Mucosa of descending colon (tissue), 3 donors: Measurements from ENCODE around the gene SUSD3. TPM values are rescaled to one million over a fixed set of nuclear protein-coding genes. Genes with fewer than 3 reads are reported as not detected.

Experiments used
- ATAC-seq: fragments of 200-7000 bp; cut with Tn5 transposase; one replicate; pipeline ENCODE4 v1.9.1; 2020; ENCODE audit warnings: mild to moderate bottlenecking, moderate library complexity
- DNase-seq, 3 donors: peaks; one replicate each; pipeline ENCODE4 v3.0.0-alpha.2; 2020
- H3K36me3 ChIP-seq: fragments of 200-600 bp; one replicate; pipeline ENCODE4 v1.8.0; 2021; ENCODE audit warnings: low read depth, mild to moderate bottlenecking
- H3K4me1 ChIP-seq: fragments of 200-600 bp; one replicate; pipeline ENCODE4 v1.8.0; 2021; ENCODE audit warnings: low read depth, mild to moderate bottlenecking
- H3K4me3 ChIP-seq: fragments of 200-600 bp; one replicate; pipeline ENCODE4 v1.8.0; 2021; ENCODE audit warnings: mild to moderate bottlenecking
- H3K9me3 ChIP-seq: fragments of 200-600 bp; one replicate; pipeline ENCODE4 v1.8.0; 2021; ENCODE audit warnings: mild to moderate bottlenecking
- intact Hi-C, 2 donors: fragments of 100-400 bp; cut with DNase I in 1 of 2; cut with micrococcal nuclease in 1 of 2; formaldehyde crosslinking; loops; one replicate each; pipeline versions ENCODE4 v1.11.0 to v1.11.1; 2022; cut with DNase I, micrococcal nuclease
- total RNA-seq, 3 donors: library from RNA; stranded (reverse); fragmentation: NEBNext Ultra II Directional in 2 of 3; extraction: Animal tissue kit (Norgen Biotek cat#: 25700) in 2 of 3; gene quantifications; one replicate each; pipeline versions ENCODE4 v1.2.1 to v1.2.4, GENCODE V29; 2021 to 2023
- TF ChIP-seq, protein P1 (sequence below): fragments of 200-600 bp; IDR thresholded peaks from one replicate; pipeline ENCODE4 v1.8.0; 2022; ENCODE audit warnings: antibody characterized with exemption, mild to moderate bottlenecking
- donor health status: DM: no; HTN: no; CAD: no; lungs with moderate emphysema.
- donor health status: DM: no; HTN: no; CAD: no.
- donor health status: DM: no; HTN: yes; CAD: no.

The SUSD3 gene
- total RNA-seq, 3 donors from 2014 or later = 1.2 to 2.5 (median 1.8) TPM

DNA sequence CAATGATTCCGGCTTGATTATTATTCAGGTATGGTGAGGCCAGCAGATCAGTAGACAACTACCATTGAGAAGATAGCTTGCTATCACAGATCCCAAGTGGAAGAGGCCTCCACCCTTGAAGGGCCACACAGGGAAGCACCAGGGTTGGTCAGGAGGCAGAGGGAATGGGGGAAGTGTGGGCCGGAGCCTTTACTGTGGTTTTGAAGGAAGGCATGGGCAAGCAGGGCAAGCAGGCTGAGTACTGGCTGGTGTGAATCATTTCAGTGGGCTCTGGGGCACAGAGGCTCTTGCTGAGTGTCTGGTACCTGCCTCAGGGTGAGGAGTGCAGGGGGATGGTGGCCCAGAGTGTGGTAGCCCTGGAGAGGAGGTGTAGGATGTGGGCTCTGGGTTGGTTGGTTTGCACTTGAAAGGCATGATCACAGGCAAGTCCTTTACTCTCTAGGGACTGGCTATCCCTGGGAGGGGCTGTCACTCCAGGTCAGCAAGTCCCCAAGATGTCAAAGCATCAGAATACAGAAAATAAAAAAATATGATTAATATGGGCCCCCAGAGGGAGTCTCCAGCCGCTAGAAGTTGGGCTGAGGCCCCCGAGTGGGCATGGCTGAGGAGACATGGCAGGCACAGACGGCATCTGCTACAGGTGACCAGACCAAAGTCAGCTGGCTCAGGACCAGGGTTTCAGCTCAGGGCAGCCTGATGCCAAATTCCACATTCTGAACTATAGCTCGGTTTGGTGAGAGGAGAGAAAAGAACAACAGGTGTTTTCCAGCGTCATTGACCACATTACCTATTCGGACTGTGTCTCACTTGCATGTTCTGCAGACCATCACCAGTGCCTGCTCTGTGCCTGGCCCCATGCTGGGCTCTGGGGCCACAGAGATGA, 9.7 kb upstream of the SUSD3 start:
- no peaks in the 10 kb centered on the region for H3K4me1 ChIP-seq
- no peaks in the 10 kb centered on the region for H3K36me3 ChIP-seq
- ATAC-seq (no peak), DNase-seq (peak in 1 of 3 donors; percentile 26)
- no peaks in the 10 kb centered on the region for H3K9me3 ChIP-seq
- intact Hi-C loops = no loop called here
- TF ChIP-seq, protein P1, sequence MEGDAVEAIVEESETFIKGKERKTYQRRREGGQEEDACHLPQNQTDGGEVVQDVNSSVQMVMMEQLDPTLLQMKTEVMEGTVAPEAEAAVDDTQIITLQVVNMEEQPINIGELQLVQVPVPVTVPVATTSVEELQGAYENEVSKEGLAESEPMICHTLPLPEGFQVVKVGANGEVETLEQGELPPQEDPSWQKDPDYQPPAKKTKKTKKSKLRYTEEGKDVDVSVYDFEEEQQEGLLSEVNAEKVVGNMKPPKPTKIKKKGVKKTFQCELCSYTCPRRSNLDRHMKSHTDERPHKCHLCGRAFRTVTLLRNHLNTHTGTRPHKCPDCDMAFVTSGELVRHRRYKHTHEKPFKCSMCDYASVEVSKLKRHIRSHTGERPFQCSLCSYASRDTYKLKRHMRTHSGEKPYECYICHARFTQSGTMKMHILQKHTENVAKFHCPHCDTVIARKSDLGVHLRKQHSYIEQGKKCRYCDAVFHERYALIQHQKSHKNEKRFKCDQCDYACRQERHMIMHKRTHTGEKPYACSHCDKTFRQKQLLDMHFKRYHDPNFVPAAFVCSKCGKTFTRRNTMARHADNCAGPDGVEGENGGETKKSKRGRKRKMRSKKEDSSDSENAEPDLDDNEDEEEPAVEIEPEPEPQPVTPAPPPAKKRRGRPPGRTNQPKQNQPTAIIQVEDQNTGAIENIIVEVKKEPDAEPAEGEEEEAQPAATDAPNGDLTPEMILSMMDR = no peak
- H3K4me3 ChIP-seq = no peak overlapping the region

DNA sequence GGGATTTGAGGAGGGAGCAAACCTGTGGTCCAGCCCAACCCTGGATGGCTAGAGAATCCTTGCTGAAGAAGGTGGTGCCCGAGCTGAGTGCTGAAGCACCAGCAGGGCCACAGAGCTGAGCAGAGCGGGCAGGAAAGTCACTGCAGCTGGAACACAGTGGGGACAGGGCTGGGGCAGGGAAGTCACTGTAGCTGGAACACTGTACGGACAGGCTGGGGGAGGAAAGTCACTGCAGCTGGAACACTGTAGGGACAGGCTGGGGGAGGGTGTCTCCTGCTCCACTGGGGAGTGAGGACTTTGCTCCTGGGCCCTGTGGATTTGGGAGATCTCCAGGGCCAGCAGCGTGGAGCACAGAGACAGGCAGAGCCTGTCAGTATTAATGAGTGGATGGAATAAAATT, 9.0 kb upstream of the SUSD3 start:
- intact Hi-C loops = no loop called here

DNA sequence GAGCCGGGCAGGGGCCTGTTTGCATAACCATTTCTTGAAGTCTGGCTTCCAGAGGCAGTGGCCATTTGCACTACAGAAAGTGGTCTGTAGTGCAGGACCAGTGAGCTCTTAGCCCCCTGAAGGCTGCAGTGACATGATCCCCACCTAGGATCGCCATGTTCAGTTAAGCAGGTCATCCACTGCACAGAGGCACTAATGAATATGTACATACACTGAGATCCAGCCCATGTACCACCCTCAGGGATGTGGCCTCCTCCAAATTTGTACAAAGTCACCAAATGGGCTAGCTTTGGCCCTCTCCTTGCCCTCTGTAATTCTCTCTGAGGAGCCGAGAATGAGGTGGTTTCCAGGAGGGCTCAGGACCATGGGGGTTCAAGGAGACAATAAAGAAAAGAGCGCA, 8.3 kb upstream of the SUSD3 start:
- Histone ChIP-seq H3K4me1 (no peaks in the 10 kb centered on the region), H3K4me3 (no peak overlapping the region), H3K36me3 (no peaks in the 10 kb centered on the region), H3K9me3 (no peaks in the 10 kb centered on the region)
- ATAC-seq (no peak), DNase-seq (peak in 1 of 3 donors; percentile 3)
- intact Hi-C loops = no loop called here
- TF ChIP-seq, protein P1 = no peak

More for the DNA sequence above, 9.0 kb upstream of the SUSD3 start:
- DNase-seq (peak in 1 of 3 donors; percentile 17), ATAC-seq (no peak)
- Histone ChIP-seq H3K9me3 (no peaks in the 10 kb centered on the region), H3K36me3 (no peaks in the 10 kb centered on the region), H3K4me3 (no peak overlapping the region), H3K4me1 (no peaks in the 10 kb centered on the region)
- TF ChIP-seq, protein P1 = no peak

DNA sequence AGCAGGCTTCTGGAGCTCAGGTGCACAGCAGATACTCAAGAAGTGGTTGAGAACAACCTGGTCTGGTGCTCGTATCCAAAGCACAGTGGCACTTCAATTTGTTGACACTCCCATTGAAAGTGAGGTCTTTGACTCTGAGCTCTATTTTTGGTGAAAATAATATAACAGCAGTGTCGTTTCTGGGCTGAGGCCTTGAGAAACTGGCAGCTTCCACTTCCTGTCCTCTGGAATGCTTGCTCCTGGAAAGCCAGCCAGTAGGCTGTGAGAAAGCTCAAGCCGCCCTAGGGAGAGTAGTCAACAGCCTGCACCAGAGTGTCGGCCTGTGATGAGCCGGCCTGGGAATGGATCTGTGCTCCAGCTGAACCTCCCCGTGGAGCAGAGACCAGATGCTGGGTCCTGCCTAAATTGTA, 6.8 kb upstream of the SUSD3 start:
- H3K4me3 ChIP-seq = no peak overlapping the region
- H3K9me3 ChIP-seq = no peaks in the 10 kb centered on the region
- intact Hi-C loops = no loop called here
- no peaks in the 10 kb centered on the region for H3K36me3 ChIP-seq
- TF ChIP-seq, protein P1 = no peak
- DNase-seq (peak in 1 of 3 donors; percentile 39), ATAC-seq (peak; percentile 34)
- H3K4me1 ChIP-seq = no peaks in the 10 kb centered on the region

DNA sequence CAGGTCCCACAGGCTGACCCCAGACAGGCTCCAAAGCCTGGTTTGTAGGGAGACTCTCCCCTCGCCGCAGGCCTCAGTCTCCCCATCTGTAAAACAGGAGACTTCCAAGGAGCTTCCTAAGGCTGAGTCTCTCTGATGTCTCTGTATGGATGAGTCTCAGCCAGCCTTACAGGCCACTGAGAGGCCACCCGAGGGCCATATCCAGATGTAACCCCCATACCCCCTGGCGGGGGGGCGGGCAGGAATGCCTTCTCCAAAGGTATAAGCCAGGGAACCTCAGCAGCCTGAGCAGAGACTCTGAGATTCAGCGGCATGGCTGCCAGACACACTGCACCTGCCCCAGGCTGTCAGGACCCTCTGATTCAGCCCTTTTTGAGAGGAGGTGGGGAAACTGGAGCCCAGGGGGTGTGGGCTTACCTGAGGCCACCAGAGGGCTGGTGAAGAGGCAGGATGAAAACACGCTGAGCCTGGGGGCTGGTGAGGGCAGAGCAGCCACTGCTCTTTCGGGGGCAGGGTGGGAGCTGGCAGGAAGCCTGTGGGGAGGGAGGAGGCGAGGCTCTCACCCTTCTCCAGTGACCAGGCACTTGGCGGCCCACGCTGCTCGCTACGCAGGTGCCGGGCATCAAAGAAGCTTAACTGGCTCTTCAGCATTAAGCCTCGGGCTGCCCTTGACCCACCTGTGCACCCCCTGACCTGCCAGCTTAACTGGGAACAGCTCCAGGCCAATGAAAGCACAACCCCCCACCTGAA, 5.5 kb upstream of the SUSD3 start:
- peak in 1 of 3 donors; percentile 42 for DNase-seq
- TF ChIP-seq, protein P1 = no peak
- H3K9me3 ChIP-seq = no peaks in the 10 kb centered on the region
- H3K4me3 ChIP-seq = no peak overlapping the region
- intact Hi-C loops = no loop called here
- ATAC-seq = no peak
- H3K4me1 ChIP-seq = no peaks in the 10 kb centered on the region
- H3K36me3 ChIP-seq = no peaks in the 10 kb centered on the region
